Measurements from ENCODE around the gene FN1.

The FN1 gene

GRCh38 chr2:215396595-215397313 lies 39.1 kb downstream of the FN1 start:
- Histone ChIP-seq H3K9me3 (ENCODE audit: control insufficient read depth, low read length) (no peaks in the 10 kb centered on the region), H3K36me3 (ENCODE audit: control insufficient read depth, insufficient read depth, low read length) (peaks cover 10% of the 10 kb centered on the region), H3K27me3 (ENCODE audit: control insufficient read depth, insufficient read depth, low read length, poor library complexity, severe bottlenecking) (no peaks in the 10 kb centered on the region), H3K4me3 (ENCODE audit: insufficient read depth, low read depth, low read length) (no peak overlapping the region), H3K4me1 (ENCODE audit: control insufficient read depth, insufficient read depth, low read length) (no peaks in the 10 kb centered on the region), H3K27ac (ENCODE audit: insufficient read depth, low read depth, low read length, poor library complexity, severe bottlenecking) (no peak overlapping the region)
- 92 to 98% methylated on average over 2 of the region's 2 CpGs for WGBS, 2 experiments

DNA sequence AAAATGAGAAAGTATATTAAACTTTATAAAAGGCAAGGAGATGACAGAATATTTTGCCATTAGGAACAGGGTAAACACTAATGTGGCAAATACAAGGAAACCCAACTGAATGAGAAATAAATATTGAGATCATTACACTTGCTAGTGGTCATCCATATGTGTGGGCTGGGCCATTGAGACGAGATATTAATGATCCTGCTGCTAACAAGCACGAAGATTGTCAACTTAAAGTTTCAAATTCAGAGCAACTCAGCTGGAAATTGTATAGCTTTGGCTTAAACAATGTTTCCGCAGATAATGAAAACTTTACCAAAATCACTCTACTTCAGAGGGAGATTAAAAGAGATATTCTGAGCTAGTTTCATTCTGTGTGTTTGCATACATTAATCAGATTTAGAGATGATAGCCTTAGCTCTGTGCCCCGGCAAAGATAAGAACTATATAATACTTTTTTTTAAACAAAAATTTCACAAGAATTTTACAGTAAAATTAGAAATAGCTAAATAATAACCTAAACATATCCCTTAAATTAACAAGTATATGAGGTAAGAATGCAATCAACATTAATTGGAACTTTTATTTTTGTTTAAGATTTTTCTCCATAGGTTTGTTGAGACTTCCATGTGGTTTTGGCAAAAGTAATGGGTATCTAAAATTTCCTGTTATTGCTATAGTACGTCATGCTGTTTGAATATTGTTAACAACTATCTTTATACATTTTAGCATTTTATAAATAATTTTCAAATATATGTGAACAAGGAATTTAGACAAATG lies 40.0 kb downstream of the FN1 start:
- Histone ChIP-seq H3K4me3 (ENCODE audit: insufficient read depth, low read depth, low read length) (no peak overlapping the region), H3K4me1 (ENCODE audit: control insufficient read depth, insufficient read depth, low read length) (no peaks in the 10 kb centered on the region), H3K27me3 (ENCODE audit: control insufficient read depth, insufficient read depth, low read length, poor library complexity, severe bottlenecking) (no peaks in the 10 kb centered on the region), H3K9me3 (ENCODE audit: control insufficient read depth, low read length) (no peaks in the 10 kb centered on the region), H3K36me3 (ENCODE audit: control insufficient read depth, insufficient read depth, low read length) (peaks cover 15% of the 10 kb centered on the region), H3K27ac (ENCODE audit: insufficient read depth, low read depth, low read length, poor library complexity, severe bottlenecking) (no peak overlapping the region)
- 95 to 96% methylated on average over 2 to 3 of the region's 5 CpGs for WGBS, 2 experiments

DNA sequence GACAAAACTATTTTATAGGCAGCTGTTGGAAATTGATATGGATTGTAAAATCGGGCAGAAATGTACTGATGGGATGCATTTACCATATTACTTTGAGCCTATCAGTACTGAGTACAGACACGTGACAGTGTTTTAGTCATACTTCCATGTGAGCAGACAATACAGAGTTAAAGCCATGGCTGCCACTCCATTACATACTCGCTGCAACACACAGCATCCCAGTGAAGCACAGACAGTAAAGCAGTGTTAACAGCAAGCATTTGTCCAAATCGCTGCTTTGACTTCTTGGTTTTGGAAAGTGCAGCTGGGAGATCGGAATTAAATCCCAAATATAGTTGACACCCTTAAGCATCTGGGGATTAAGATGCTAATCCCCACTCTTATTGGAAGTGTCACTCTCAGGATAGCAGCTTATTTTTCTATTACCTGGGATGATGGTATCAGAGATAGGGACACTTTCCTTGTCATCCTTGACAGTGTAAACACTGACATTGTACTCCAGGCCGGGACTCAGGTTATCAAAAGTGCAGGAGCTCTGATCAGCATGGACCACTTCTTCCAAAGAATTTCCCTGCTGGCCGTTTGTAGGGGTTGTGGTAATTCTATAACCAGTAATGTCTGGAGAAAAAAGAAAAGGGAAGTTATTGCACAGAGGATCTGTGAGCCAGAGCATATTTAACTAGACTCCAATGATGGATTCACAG lies 41.6 kb downstream of the FN1 start:
- Histone ChIP-seq H3K27ac (ENCODE audit: insufficient read depth, low read depth, low read length, poor library complexity, severe bottlenecking) (no peak overlapping the region), H3K9me3 (ENCODE audit: control insufficient read depth, low read length) (no peaks in the 10 kb centered on the region), H3K4me1 (ENCODE audit: control insufficient read depth, insufficient read depth, low read length) (no peaks in the 10 kb centered on the region), H3K4me3 (ENCODE audit: insufficient read depth, low read depth, low read length) (no peak overlapping the region), H3K36me3 (ENCODE audit: control insufficient read depth, insufficient read depth, low read length) (peaks cover 15% of the 10 kb centered on the region), H3K27me3 (ENCODE audit: control insufficient read depth, insufficient read depth, low read length, poor library complexity, severe bottlenecking) (no peaks in the 10 kb centered on the region)
- WGBS, 2 experiments, result 93 to 94% methylated on average over 7 of the region's 7 CpGs

- Histone ChIP-seq H3K4me3 (ENCODE audit: insufficient read depth, low read depth, low read length) (no peak overlapping the region), H3K36me3 (ENCODE audit: control insufficient read depth, insufficient read depth, low read length) (peaks cover 15% of the 10 kb centered on the region), H3K27me3 (ENCODE audit: control insufficient read depth, insufficient read depth, low read length, poor library complexity, severe bottlenecking) (no peaks in the 10 kb centered on the region), H3K9me3 (ENCODE audit: control insufficient read depth, low read length) (no peaks in the 10 kb centered on the region), H3K4me1 (ENCODE audit: control insufficient read depth, insufficient read depth, low read length) (no peaks in the 10 kb centered on the region), H3K27ac (ENCODE audit: insufficient read depth, low read depth, low read length, poor library complexity, severe bottlenecking) (no peak overlapping the region)
- 97% methylated on average over 12 of the region's 12 CpGs for WGBS, 2 experiments
Observed at GRCh38 chr2:215392687-215393270, 43.1 kb downstream of the FN1 start.

DNA sequence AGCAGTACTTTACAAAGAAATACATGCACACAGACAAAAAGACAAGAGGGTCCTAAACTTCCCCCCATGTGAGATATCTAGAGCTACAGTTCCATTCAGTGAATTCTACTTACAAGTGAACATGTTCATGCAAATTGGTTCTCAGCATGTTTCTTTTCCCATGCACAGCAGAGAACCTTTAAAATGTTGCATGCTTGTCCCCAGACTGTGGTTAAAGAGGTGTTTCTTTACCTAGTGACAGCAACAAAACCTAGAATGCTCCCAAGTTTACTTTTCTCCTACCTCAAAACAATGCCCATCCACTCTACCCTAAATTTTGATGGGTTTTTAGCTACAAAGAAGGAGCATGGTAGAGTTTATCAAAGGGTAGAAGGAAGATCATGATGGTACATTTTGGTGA lies 43.7 kb downstream of the FN1 start:
- Histone ChIP-seq H3K27ac (ENCODE audit: insufficient read depth, low read depth, low read length, poor library complexity, severe bottlenecking) (no peak overlapping the region), H3K9me3 (ENCODE audit: control insufficient read depth, low read length) (no peaks in the 10 kb centered on the region), H3K36me3 (ENCODE audit: control insufficient read depth, insufficient read depth, low read length) (peaks cover 15% of the 10 kb centered on the region)

DNA sequence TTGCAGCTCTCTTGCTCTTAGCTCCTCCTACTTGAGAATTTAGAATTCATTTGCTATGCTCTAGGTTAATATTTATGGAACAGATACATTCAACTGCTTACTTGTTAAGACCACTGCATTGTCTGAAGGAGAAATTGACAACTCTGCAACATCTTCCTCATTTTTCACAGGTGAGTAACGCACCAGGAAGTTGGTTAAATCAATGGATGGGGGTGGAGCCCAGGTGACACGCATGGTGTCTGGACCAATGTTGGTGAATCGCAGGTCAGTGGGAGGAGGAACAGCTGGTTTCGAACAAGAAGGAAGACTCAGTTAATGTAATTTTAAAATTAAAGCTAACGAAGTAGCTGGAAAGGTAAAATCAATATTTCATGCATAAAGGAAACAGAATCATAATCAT lies 44.3 kb downstream of the FN1 start:
- Histone ChIP-seq H3K27me3 (ENCODE audit: control insufficient read depth, insufficient read depth, low read length, poor library complexity, severe bottlenecking) (no peaks in the 10 kb centered on the region), H3K4me3 (ENCODE audit: insufficient read depth, low read depth, low read length) (no peak overlapping the region), H3K9me3 (ENCODE audit: control insufficient read depth, low read length) (no peaks in the 10 kb centered on the region), H3K4me1 (ENCODE audit: control insufficient read depth, insufficient read depth, low read length) (no peaks in the 10 kb centered on the region), H3K27ac (ENCODE audit: insufficient read depth, low read depth, low read length, poor library complexity, severe bottlenecking) (no peak overlapping the region), H3K36me3 (ENCODE audit: control insufficient read depth, insufficient read depth, low read length) (peaks cover 15% of the 10 kb centered on the region)
- WGBS, 2 experiments, result 91 to 98% methylated on average over 4 to 5 of the region's 5 CpGs

More for the DNA sequence above, 43.7 kb downstream of the FN1 start:
- no peaks in the 10 kb centered on the region for H3K27me3 ChIP-seq (ENCODE audit: control insufficient read depth, insufficient read depth, low read length, poor library complexity, severe bottlenecking)
- H3K4me1 ChIP-seq (ENCODE audit: control insufficient read depth, insufficient read depth, low read length), result no peaks in the 10 kb centered on the region
- H3K4me3 ChIP-seq (ENCODE audit: insufficient read depth, low read depth, low read length), result no peak overlapping the region

GRCh38 chr2:215390550-215390913 lies 45.3 kb downstream of the FN1 start:
- Histone ChIP-seq H3K36me3 (ENCODE audit: control insufficient read depth, insufficient read depth, low read length) (peaks cover 16% of the 10 kb centered on the region), H3K27ac (ENCODE audit: insufficient read depth, low read depth, low read length, poor library complexity, severe bottlenecking) (no peak overlapping the region), H3K4me1 (ENCODE audit: control insufficient read depth, insufficient read depth, low read length) (no peaks in the 10 kb centered on the region), H3K9me3 (ENCODE audit: control insufficient read depth, low read length) (no peaks in the 10 kb centered on the region), H3K27me3 (ENCODE audit: control insufficient read depth, insufficient read depth, low read length, poor library complexity, severe bottlenecking) (no peaks in the 10 kb centered on the region), H3K4me3 (ENCODE audit: insufficient read depth, low read depth, low read length) (no peak overlapping the region)
- WGBS, 2 experiments, result 95 to 98% methylated on average over 2 of the region's 2 CpGs

GRCh38 chr2:215388002-215388728 lies 47.7 kb downstream of the FN1 start:
- WGBS, 2 experiments, result 92 to 94% methylated on average over 6 to 7 of the region's 7 CpGs
- H3K9me3 ChIP-seq (ENCODE audit: control insufficient read depth, low read length), result no peaks in the 10 kb centered on the region
- H3K4me1 ChIP-seq (ENCODE audit: control insufficient read depth, insufficient read depth, low read length), result no peaks in the 10 kb centered on the region
- H3K4me3 ChIP-seq (ENCODE audit: insufficient read depth, low read depth, low read length), result no peak overlapping the region
- no peak overlapping the region for H3K27ac ChIP-seq (ENCODE audit: insufficient read depth, low read depth, low read length, poor library complexity, severe bottlenecking)
- H3K27me3 ChIP-seq (ENCODE audit: control insufficient read depth, insufficient read depth, low read length, poor library complexity, severe bottlenecking), result no peaks in the 10 kb centered on the region
- peaks cover 15% of the 10 kb centered on the region for H3K36me3 ChIP-seq (ENCODE audit: control insufficient read depth, insufficient read depth, low read length)

- Histone ChIP-seq H3K27ac (ENCODE audit: insufficient read depth, low read depth, low read length, poor library complexity, severe bottlenecking) (no peak overlapping the region), H3K27me3 (ENCODE audit: control insufficient read depth, insufficient read depth, low read length, poor library complexity, severe bottlenecking) (no peaks in the 10 kb centered on the region), H3K36me3 (ENCODE audit: control insufficient read depth, insufficient read depth, low read length) (peaks cover 13% of the 10 kb centered on the region), H3K4me3 (ENCODE audit: insufficient read depth, low read depth, low read length) (no peak overlapping the region), H3K9me3 (ENCODE audit: control insufficient read depth, low read length) (no peaks in the 10 kb centered on the region), H3K4me1 (ENCODE audit: control insufficient read depth, insufficient read depth, low read length) (no peaks in the 10 kb centered on the region)
- WGBS, 2 experiments, result 94 to 96% methylated on average over 7 of the region's 7 CpGs
Observed at GRCh38 chr2:215386566-215386965, 49.3 kb downstream of the FN1 start.

Measured in ectodermal cell (in vitro differentiated cells).